GM18508 (cell line): ENCODE results near the gene MRPS14.
"Not testable (repeated sequence)": the region's sequence is repeated elsewhere in the genome, so short reads cannot be mapped to it uniquely, and the experiment has no call there.

Source experiments
- ATAC-seq: cut with Tn5 transposase; IDR thresholded peaks from one replicate; pipeline ENCODE4 v1.9.1; 2021; ENCODE audit warnings: moderate number of reproducible peaks; ENCODE audit not compliant: insufficient read depth, unreplicated experiment

MRPS14 gene

DNA sequence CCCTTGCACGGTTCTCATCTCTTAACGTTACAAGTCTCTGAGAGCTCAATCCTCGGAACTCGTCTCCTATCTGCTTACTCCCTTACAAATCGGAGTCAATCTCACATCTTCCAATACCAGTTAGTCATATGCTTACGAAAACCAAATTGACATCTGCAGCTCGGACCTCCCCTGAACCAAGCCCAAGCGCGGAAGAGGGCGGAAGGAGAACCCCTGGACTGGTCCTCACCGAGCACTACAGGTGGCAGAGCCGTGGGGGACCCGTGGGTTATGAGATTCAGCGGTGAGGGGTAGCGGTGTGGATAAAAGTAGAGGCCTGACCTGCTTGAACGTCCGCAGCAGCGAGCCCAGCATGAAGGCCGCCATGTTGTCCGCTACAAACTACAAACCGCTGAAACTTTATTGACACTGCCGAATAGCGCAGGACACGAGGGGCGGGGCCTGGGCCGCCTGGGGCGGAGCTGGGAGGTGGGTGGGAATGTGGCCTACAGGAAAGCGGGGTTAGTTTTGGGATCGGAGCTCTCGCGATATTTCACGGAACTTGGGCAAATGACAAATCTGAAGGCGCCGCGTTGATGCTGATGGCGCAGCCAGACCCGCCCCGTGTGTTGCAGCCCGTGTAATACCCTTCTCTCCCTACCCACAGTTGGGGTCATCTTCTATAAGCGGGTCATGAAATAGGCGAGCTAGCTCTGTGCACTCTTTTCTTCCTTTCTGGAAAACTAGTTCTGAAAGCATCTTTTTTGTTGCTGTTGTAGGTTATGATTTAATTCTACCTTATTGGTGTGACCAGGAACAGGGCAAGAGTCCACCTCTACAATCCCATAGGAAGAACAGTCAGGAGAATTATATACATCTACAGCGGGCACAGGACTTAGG, at the start of gene MRPS14:
MRPS14 (minus strand) TSS at position 383 of the 879 bp plus-strand sequence; CDS start at position 366, 17 bp downstream.
- ATAC-seq = peak; percentile 82

DNA sequence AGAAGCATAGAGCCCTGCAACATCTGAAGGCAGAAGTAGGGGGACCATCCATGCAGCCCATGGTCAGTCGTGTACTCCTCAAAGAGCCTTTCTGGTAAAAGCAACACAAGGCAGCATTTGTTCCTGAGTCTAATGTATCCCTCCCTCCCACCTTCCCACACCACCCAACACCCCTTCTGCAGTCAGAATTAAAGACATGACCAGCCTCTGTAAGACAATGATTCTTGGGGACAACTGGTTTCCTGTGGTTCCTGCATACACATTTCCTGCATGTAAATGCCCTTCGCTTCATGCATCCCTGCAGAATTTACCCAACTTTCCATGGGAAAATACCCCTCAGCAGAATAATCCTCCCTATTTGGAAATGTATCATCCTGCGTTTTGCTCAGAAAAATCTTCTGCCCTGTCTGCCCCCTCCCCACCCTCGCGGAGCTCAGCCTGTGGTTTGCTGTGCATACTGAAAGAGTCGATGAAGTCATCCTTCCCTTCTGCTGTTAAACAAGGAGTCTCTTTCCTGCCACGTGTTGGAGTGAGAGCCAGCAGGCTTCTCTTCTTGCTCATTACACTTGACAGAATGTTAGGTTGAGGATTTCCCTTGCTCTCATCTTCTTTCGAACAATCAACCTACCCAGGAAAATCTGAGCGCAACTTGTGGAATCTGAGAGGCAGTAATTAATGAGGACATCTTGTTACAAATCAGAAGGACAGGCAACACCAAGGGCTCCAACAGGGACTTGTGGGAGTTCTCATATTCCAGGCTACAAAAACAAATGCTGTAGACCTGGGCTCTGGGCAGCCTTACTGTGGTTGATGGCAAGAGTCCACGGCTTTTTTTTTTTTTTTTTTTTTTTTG, 49.1 kb upstream of the MRPS14 start:
- no peak for ATAC-seq

GRCh38 chr1:175071276-175071943, 48.2 kb upstream of the MRPS14 start:
- no peak for ATAC-seq

DNA sequence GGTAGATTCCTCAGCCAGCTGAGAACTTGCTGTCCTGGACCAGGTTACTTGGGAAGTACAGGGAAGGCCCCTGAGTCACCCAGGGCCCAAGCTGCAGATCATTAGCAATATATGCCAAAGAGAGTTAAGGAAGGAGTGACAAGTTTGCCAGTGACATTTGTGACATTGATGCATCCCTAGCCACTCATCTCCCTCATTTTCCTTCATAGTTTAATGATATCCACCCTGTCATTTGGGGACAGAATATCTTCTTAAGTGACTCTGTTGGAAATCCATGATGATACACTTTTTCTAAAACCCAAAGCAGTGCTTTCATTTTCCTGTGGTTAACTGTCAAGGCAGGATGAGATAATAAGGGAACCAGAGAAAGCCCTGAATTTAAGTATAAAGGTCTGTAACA, 47.6 kb upstream of the MRPS14 start:
- ATAC-seq = no peak

DNA sequence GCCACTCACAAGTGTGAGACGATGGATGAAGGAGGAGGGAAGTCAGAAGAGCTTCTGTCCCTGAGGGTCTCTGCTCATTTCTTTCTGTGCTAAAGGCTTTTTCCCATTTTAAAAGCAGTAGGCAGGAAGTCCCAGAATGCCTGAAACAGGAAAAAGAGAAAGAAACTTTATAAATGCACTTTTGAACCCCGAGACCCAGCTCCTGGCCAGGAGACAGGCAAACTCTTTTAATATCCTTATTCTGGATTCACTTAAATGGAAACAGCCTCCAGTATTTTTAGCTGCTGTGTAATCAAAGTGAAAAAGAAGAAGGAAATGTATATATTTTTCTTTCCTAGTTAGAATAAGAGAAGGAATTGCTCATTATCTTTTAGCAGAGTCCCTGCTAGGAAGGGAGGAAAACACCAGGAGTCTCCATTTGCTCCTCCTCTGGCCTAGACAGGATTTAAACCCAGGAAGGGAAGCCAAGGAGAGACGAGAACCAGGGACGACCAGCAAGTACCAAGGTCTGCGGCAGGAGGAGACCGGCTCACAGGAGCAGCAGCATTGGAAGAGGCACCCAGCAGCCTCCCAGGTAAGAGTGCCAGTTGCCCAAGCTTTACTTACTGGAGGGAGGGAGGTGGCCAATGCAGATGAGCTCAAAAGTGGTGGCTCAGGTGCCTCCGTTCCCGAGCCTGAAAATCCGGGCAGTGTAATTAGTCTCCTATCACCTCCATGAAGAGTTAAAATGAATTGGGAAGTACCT, 44.3 kb upstream of the MRPS14 start, which contains the start of gene TNN:
TNN (plus strand) TSS at position 472 of the 745 bp plus-strand sequence. CDS start 9,586 bp downstream, outside the sequence.
- ATAC-seq = no peak

GRCh38 chr1:175062858-175063257, 39.6 kb upstream of the MRPS14 start:
- no peak for ATAC-seq

DNA sequence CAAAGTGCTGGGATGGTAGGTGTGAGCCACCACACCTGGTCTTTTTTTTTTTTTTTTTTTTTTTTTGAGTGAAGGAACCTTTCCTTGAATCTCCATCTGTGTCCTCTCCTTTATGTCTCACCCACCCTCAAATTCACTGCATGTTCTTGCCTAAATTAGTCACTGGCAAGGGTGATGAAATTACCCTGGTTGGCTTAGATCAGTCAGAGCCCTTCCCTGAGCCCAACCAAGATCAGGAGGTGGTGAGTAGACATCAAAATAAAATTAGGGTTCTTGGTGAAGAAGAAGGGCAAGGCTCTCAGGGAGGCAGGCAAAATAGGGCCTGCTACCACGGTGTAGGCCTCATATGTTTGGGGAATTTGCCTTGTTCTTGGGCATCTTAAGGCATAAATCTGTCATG, 39.1 kb upstream of the MRPS14 start:
- ATAC-seq = no peak

DNA sequence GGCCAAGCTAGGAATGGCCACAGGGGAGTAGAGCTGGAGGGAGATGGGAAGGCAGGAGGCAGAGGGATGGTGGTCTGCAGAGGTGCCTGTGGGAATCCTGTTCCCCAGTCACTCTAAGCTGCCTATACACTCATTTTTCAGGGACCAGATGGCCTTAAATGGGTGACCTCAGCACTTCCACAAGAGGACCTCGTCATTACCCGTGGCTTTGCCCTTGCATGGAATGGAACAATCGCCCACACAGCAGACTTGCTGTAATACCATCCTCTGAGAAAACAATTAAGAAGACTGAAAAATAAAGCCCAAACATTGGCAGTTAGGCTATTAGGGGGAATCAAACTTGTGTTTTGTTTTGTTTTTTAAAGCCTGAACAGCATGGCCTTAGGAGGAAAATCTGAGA, 31.5 kb upstream of the MRPS14 start:
- ATAC-seq = no peak

GRCh38 chr1:175050992-175051391, 27.8 kb upstream of the MRPS14 start:
- no peak for ATAC-seq

DNA sequence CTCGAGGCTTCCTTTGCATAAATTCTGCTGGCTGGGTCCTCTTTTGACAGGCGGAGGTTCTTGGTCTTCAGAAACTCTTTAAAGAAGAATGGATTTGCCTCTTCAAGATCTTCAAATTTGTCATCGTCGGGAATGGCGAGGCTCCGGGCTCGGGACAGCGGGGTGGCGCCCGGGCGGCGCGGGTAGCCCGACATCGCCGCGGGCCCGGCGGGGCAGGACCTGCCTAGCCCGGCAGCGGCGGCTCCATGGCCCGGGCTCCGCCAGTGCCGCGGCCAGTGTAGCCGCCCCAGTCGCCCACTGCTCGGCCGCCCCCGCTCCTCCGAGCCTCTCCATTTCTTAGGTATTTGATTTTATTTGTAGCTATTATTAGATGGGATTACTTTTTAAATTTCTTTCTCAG, 22.3 kb upstream of the MRPS14 start:
- no peak for ATAC-seq

DNA sequence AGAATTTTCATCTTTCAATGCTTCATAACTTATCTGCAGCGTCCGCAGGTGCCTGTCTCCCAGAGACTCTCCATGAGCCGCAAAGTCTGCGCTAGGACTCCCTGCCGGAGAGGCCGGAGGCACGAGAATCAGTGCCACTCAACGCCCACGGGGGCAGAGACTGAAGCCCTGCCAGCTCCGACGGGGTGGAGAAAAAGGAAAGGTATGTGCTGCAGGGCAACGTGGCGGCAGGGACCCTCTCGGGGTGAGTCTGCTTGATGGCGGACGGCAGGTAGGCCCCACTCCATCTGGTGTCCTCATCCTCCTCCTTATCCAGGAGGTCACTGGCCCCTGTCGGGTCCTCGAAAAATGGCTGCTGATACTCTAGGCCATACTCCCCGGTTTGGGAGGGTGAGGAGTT, 21.9 kb upstream of the MRPS14 start:
- ATAC-seq = no peak

DNA sequence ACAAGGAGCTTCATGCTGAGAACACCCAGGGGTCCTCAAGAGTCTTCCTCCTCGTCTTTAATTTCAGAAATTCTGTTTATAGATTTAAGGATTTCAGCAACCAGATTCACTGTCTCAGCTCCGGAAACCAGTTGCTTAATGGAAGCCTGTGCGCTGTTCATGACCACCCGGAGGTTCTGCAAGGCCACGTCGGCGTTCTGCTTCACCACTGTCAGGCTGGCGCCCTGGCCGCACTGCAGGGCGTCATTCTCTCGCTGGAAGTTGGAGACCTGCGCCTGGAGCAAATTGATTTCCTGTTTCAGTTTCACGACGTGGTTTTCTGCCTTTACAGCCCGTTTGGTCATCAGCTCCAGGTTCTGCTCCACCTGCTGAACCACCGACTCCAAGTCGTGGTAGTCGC, 21.4 kb upstream of the MRPS14 start:
- not testable (repeated sequence) for ATAC-seq

GRCh38 chr1:175043824-175044223, 20.6 kb upstream of the MRPS14 start:
- no peak for ATAC-seq

DNA sequence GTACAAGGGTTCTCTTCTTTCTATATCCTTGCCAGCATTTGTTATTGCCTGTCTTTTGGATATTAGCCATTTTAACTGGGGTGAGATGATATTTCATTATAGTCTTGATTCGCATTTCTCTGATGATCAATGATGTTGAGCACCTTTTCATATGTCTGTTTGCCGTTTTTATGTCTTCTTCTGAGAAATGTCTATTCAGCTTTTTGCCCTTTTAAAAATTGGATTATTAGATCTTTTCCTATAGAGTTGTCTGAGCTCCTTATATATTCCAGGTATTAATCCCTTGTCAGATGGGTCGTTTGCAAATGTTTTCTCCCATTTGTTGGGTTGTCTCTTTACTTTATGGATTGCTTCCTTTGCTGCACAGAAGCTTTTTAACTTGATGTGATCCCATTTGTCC, 19.4 kb upstream of the MRPS14 start:
- no peak for ATAC-seq

- ATAC-seq = no peak
Observed at GRCh38 chr1:175040324-175040879, 17.2 kb upstream of the MRPS14 start.

DNA sequence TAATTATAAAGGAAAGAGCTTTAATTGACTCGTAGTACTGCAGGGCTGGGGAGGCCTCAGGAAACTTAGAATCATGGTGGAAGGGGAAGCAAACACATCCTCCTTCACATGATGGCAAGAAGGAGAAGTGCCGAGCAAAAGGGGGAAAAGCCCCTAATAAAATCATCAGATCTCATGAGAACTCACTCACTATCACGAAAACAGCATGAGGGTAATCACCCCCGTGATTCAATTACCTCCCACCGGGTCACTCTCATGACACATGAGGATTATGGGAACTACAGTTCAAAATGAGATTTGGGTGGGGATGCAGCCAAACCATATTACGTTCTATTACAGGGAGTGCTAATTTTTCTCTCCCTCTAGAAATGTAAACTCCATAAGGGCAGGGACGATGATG, 14.2 kb upstream of the MRPS14 start:
- no peak for ATAC-seq

DNA sequence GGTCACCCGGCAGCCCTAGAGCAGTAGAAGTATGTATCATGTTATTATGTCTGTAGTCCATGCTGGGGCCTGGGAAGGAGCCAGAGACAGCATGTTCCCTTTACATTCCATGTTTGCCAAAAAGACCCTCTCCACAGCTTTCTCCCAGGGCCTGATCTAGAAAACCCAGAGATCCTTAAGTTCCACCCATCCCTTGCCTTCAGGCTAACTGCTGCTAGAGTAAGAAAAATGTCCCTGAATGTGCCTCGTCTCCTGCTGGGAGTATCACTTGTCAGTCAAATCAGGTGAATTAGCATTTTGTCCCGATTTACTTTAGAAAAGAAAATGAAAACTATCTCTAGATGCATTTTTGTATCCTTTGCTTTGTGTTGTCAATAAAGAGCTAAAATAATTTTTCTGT, 13.3 kb upstream of the MRPS14 start:
- ATAC-seq = no peak

DNA sequence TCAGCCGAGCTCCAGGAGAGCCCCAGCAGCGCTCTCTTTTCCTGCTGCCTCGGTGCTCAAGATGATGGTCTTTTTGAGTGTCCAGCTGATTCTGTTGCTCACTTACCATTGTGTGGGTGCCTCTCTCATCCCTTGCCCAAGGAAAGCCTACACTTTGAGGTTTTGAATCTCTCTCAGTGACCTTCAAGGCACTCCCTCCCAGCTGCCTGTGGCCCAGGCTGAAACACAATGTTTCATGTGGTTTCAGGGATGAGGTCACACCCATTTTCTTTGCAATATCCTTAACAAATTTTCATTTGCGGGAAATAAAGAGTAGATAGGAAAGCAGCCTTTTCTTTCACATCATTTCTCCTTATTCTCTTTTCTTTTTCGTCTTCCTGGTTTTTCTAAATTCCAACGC, 12.6 kb upstream of the MRPS14 start:
- ATAC-seq = no peak

GRCh38 chr1:175034775-175035174, 11.6 kb upstream of the MRPS14 start:
- ATAC-seq = no peak

- ATAC-seq = no peak
Observed at GRCh38 chr1:175033953-175034352, 10.7 kb upstream of the MRPS14 start.
